HL-60 (cell line): ENCODE data around the gene PAPPA2.

Experiments
- CTCF ChIP-seq: IDR thresholded peaks from one replicate; pipeline ENCODE4 v1.5.1; 2011; ENCODE audit warnings: low read length, control low read depth, inconsistent platforms; ENCODE audit not compliant: insufficient read depth
- GABPA ChIP-seq: IDR thresholded peaks from 2 replicates; pipeline ENCODE4 v1.6.1; 2012; ENCODE audit warnings: low read depth
- POLR2AphosphoS5 ChIP-seq: IDR thresholded peaks from 2 replicates; pipeline ENCODE4 v1.6.1; 2012; ENCODE audit warnings: low read depth
- SPI1 ChIP-seq: IDR thresholded peaks from 2 replicates; pipeline ENCODE4 v1.6.1; 2012; ENCODE audit warnings: low read depth, mild to moderate bottlenecking, borderline replicate concordance

DNA sequence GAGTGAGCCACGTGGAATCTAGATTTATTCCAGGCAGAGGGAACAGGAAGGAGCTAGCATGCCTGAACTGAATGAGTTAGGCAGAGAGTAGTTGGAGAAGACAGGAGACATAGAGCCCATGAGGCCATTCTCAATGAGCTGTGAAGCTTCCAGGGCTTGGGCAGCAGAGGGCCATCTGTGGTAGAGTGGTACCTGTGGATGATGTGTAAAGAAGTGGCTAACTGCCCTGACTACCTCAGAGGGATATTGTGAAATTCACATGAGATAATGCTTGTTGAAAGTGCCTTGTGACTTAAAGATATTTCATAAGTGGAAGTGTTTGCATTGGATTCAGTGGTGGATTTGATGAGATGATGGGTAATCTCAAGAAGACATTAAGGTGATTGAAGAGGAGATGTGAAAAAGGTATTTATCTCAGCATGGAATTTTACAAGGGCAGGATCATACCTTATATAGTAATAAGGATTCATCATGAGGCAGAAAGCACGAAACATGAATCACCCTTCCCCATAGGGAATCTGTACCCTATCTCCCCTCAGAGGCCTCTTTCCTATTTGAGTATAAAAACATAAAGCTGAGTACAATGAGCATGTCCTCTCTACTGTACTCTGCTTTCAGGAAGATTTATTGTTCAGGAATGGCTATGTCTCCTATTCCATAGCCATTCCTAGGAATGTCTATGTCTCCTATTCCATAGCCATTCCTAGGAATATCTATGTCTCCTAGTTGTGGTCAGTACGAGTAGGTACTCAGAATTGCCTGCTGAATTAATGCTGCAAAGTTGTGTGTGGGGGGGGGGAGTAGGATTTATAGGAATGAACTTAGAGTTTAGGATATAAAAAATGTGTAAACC, 146.8 kb downstream of the PAPPA2 start:
- no peak for TF ChIP-seq CTCF
- no peak for TF ChIP-seq POLR2AphosphoS5
- no peak for TF ChIP-seq SPI1
- no peak for TF ChIP-seq GABPA
